Neuron (in vitro differentiated cells): ENCODE data around the gene FZD1.

ENCODE experiments used
- H2AFZ ChIP-seq: one replicate; pipeline ENCODE4 v1.6.1; 2013; ENCODE audit warnings: low read depth, mild to moderate bottlenecking, inconsistent platforms, low read length, moderate library complexity
- H3K27me3 ChIP-seq: one replicate; pipeline ENCODE4 v1.6.1; 2013; ENCODE audit warnings: low read length; ENCODE audit not compliant: insufficient read depth
- H3K36me3 ChIP-seq: one replicate; pipeline ENCODE4 v1.6.1; 2013; ENCODE audit warnings: low read length; ENCODE audit not compliant: insufficient read depth
- H3K4me1 ChIP-seq: one replicate; pipeline ENCODE4 v1.6.1; 2013; ENCODE audit warnings: low read length; ENCODE audit not compliant: insufficient read depth
- H3K4me3 ChIP-seq: 2 replicates; pipeline ENCODE4 v1.5.1; 2013; ENCODE audit warnings: mild to moderate bottlenecking, low read length, moderate library complexity
- H3K9me3 ChIP-seq: one replicate; pipeline ENCODE4 v1.6.1; 2013; ENCODE audit warnings: low read length

FZD1 gene

GRCh38 chr7:91270372-91270771 is 6.1 kb downstream of the FZD1 start:
- peaks cover 16% of the 10 kb centered on the region for H3K9me3 ChIP-seq
- H3K27me3 ChIP-seq, result no peaks in the 10 kb centered on the region
- peaks cover 26% of the 10 kb centered on the region for H3K36me3 ChIP-seq
- H2AFZ ChIP-seq, result no peak overlapping the region
- peaks cover 30% of the 10 kb centered on the region for H3K4me1 ChIP-seq
- H3K4me3 ChIP-seq, result no peak overlapping the region

DNA sequence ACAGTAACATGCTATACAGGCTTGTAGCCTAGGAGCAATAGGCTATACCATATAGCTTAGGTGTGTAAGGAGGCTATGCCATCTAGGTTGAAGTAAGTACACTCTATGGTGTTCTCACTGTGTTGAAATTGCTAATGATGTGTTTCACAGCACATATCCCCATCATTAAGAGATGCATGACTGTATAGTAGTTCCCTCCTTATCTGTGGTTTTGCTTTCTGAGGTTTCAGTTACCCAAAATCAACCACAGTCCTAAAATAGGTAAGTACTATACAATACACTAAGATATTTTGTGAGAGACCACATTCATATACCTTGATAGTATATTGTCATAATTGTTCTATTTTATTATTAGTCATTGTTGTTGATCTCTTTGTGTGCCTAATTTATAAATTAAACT is 12.7 kb downstream of the FZD1 start:
- H3K4me3 ChIP-seq, result no peak overlapping the region
- H3K4me1 ChIP-seq, result peaks cover 8% of the 10 kb centered on the region
- H3K27me3 ChIP-seq, result no peaks in the 10 kb centered on the region
- H3K36me3 ChIP-seq, result no peaks in the 10 kb centered on the region
- H3K9me3 ChIP-seq, result no peaks in the 10 kb centered on the region
- H2AFZ ChIP-seq, result no peak overlapping the region

- Histone ChIP-seq H3K36me3 (no peaks in the 10 kb centered on the region), H3K9me3 (no peaks in the 10 kb centered on the region), H3K27me3 (no peaks in the 10 kb centered on the region), H3K4me3 (no peak overlapping the region), H2AFZ (peak overlapping the region; percentile 61), H3K4me1 (peaks cover 8% of the 10 kb centered on the region)
These were observed 16.0 kb downstream of the FZD1 start for GRCh38 chr7:91280185-91280584.

DNA sequence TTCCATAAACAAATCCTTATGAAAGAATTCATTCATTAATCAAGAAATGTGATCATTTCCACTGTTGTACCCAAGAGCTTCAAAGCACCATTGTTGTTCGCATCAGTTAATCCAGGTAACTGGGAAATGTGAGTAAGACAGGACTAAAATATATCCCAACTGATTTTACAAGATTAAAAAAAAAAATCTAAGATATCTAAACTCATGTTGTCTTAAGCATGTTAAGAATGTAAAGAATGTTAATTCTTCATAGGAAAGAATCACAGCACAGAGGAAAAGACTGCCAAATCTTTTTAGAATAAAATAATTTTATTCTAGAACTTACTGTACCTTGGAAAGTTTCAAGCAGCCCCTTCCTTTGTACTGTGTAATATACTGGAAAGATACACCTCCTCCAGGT is 16.4 kb downstream of the FZD1 start:
- Histone ChIP-seq H3K4me1 (peaks cover 8% of the 10 kb centered on the region), H2AFZ (peak overlapping the region; percentile 61), H3K27me3 (no peaks in the 10 kb centered on the region), H3K4me3 (no peak overlapping the region), H3K9me3 (no peaks in the 10 kb centered on the region), H3K36me3 (no peaks in the 10 kb centered on the region)

DNA sequence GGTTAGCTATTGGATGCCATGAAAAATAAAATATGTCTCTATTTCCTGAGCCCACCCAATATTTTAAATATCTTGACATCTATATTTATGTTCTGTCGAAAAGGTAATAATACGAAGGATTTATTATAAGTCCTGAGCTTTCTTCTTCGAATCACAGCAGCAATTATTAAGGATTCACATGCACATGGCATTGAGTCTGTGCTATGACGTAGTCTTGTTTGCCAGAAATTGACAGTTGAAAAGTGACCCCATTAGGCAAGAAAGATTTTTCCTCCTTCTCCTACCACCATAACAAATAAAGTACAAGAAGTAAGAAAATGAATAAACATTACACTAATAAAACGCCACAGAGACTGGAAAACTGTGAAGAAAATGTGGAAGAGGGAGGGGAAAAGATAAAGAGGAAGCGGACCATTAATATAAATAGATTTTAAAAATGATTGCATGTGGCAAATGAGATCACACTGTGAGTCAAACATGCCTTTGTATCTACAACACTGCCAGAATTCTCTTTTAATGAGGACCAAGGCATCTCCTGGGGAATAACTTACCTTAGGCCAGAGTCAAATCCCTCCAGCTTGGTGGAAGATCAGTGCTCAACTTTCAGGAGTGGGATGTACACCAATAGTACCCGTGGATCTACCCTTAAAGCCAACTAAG is 21.6 kb downstream of the FZD1 start:
- no peaks in the 10 kb centered on the region for H3K9me3 ChIP-seq

DNA sequence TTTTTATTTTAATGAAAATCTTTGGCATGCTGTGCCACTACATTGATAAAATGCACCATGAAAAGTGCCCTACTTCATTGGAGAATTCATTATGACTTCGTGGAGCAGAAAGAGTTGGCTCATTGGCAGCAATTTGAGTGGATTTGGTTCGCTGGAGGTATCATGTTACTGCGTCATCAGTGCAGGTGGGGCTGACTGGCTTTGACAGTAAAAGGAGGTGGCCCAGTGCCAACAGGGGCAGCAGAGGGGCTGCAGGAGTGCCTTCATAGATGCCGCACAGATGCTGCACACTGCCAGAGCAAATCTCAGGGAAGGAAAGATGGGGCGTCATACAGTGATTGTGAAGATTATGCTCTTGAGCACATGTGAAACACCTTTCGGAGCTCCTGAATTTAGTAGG is 22.2 kb downstream of the FZD1 start:
- H2AFZ ChIP-seq, result no peak overlapping the region
- H3K36me3 ChIP-seq, result no peaks in the 10 kb centered on the region
- H3K4me1 ChIP-seq, result no peaks in the 10 kb centered on the region
- H3K4me3 ChIP-seq, result no peak overlapping the region
- H3K9me3 ChIP-seq, result no peaks in the 10 kb centered on the region
- no peaks in the 10 kb centered on the region for H3K27me3 ChIP-seq

More for the DNA sequence above, 21.6 kb downstream of the FZD1 start:
- Histone ChIP-seq H3K27me3 (no peaks in the 10 kb centered on the region), H2AFZ (no peak overlapping the region), H3K4me3 (no peak overlapping the region), H3K4me1 (peaks cover under 1% of the 10 kb centered on the region), H3K36me3 (no peaks in the 10 kb centered on the region)

GRCh38 chr7:91287371-91288084 is 23.3 kb downstream of the FZD1 start:
- H3K36me3 ChIP-seq, result no peaks in the 10 kb centered on the region
- no peaks in the 10 kb centered on the region for H3K4me1 ChIP-seq
- no peak overlapping the region for H2AFZ ChIP-seq
- no peaks in the 10 kb centered on the region for H3K27me3 ChIP-seq
- no peaks in the 10 kb centered on the region for H3K9me3 ChIP-seq
- no peak overlapping the region for H3K4me3 ChIP-seq

- Histone ChIP-seq H3K36me3 (no peaks in the 10 kb centered on the region), H2AFZ (no peak overlapping the region), H3K9me3 (no peaks in the 10 kb centered on the region), H3K4me1 (no peaks in the 10 kb centered on the region), H3K4me3 (no peak overlapping the region), H3K27me3 (no peaks in the 10 kb centered on the region)
These were observed 24.1 kb downstream of the FZD1 start for GRCh38 chr7:91288208-91288824.

DNA sequence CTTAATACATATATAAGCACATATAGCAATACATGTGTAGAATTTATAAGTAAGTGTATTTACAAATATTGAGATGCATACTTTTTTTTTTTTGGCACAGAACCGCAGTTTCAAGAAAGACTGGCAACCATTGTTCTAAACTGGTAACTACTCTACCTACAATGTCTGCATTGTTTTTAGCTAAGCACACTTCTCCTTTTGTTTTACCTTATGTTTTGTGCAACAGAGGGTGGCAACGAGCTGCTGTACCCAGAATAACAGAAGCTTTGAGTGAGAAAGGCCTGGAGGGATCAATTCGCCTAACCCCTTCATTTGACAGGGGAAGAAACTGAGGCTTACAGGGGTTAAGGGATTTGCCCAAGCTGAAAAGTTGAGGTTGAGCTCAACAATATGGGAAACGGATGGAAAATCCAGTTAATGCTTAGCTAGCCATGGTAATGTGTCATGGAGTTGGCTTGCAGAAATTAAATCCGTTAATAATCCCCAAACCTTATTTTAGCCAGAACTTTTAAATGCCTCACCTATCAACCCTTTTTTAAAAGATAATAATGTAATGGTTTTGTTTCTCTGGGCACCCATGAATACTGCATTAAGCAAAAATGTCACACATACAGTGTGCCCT is 25.5 kb downstream of the FZD1 start:
- H2AFZ ChIP-seq, result no peak overlapping the region
- no peaks in the 10 kb centered on the region for H3K36me3 ChIP-seq
- H3K27me3 ChIP-seq, result no peaks in the 10 kb centered on the region
- no peak overlapping the region for H3K4me3 ChIP-seq
- peaks cover 5% of the 10 kb centered on the region for H3K4me1 ChIP-seq
- H3K9me3 ChIP-seq, result no peaks in the 10 kb centered on the region

- Histone ChIP-seq H3K4me3 (no peak overlapping the region), H3K4me1 (peaks cover 12% of the 10 kb centered on the region), H3K27me3 (no peaks in the 10 kb centered on the region), H3K36me3 (no peaks in the 10 kb centered on the region), H2AFZ (no peak overlapping the region), H3K9me3 (no peaks in the 10 kb centered on the region)
These were observed 27.1 kb downstream of the FZD1 start for GRCh38 chr7:91291302-91291701.

GRCh38 chr7:91291902-91292301 is 27.7 kb downstream of the FZD1 start:
- Histone ChIP-seq H3K9me3 (no peaks in the 10 kb centered on the region), H3K27me3 (no peaks in the 10 kb centered on the region), H3K4me1 (peaks cover 12% of the 10 kb centered on the region), H3K36me3 (no peaks in the 10 kb centered on the region), H2AFZ (no peak overlapping the region), H3K4me3 (no peak overlapping the region)

- H2AFZ ChIP-seq, result no peak overlapping the region
- no peak overlapping the region for H3K4me3 ChIP-seq
- peaks cover 12% of the 10 kb centered on the region for H3K4me1 ChIP-seq
- no peaks in the 10 kb centered on the region for H3K36me3 ChIP-seq
- H3K27me3 ChIP-seq, result no peaks in the 10 kb centered on the region
- H3K9me3 ChIP-seq, result no peaks in the 10 kb centered on the region
These were observed 28.3 kb downstream of the FZD1 start for GRCh38 chr7:91292506-91292905.

GRCh38 chr7:91293136-91293535 is 28.9 kb downstream of the FZD1 start:
- H2AFZ ChIP-seq, result no peak overlapping the region
- H3K27me3 ChIP-seq, result no peaks in the 10 kb centered on the region
- H3K4me3 ChIP-seq, result no peak overlapping the region
- no peaks in the 10 kb centered on the region for H3K36me3 ChIP-seq
- H3K9me3 ChIP-seq, result no peaks in the 10 kb centered on the region
- peaks cover 12% of the 10 kb centered on the region for H3K4me1 ChIP-seq
